ENCODE data around the gene CSNK2A1.
"Not testable (repeated sequence)": the region's sequence is repeated elsewhere in the genome, so short reads cannot be mapped to it uniquely, and the experiment has no call there.

CSNK2A1 gene

DNA sequence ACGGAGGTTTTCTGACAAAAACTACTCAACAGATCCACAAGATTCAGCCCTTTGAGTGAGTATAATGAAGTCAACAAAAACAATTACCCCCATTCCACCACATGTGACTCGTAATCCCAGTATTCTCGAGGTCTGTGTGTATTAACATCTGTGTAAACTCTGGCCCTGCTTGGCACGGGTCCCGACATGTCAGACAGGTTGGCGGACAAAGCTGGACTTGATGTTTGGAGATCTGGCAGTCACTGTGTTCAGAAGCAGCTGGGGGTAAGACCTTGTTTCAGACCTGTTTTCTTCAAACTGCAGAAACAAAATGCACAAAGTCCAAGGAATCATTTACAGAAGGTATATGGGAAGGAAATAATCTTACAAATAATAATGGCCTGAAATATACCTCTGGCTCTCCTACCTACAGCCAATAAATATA, 35.2 kb downstream of the CSNK2A1 start:
- H3K9ac ChIP-seq (ENCODE audit: low read length); H3K4me3 ChIP-seq (ENCODE audit: low read depth, low read length); H3K9me3 ChIP-seq (ENCODE audit: control insufficient read depth, insufficient read depth, low read depth, low read length); H3K27ac ChIP-seq (ENCODE audit: low read depth, low read length); H3K4me1 ChIP-seq (ENCODE audit: control insufficient read depth, insufficient read depth, low read length); H3K27me3 ChIP-seq (ENCODE audit: control insufficient read depth, insufficient read depth, low read length): not testable (repeated sequence)
- H3K36me3 ChIP-seq (ENCODE audit: control insufficient read depth, insufficient read depth, low read length) = peaks cover 58% of the 10 kb centered on the region

DNA sequence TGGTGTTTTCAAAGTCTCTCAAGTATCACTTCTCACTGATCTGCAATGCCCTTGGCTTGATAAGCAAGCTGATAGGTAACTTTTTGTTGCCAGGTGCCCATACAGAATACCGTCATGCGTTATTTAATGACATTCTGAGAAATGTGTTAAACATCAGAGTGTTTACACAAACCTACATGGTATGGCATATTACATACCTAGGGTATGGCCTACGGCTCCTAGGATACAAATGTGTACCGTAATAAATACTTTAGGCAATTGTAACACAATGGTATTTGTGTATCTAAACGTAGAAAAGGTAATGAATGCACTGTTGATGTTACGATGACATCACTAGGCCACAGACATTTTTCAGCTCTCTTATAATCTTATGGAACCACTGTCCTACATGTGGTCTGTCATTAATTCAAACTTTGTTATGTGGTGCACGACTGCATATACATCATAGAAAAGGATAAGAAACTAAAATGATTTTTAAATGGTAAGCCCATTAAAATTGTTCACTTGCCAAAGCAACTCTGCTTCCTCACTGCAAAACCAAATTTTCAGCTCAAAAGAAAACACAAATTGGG, 35.7 kb downstream of the CSNK2A1 start:
- Histone ChIP-seq H3K4me3 (ENCODE audit: low read depth, low read length) (no peak overlapping the region), H3K27ac (ENCODE audit: low read depth, low read length) (no peak overlapping the region), H3K4me1 (ENCODE audit: control insufficient read depth, insufficient read depth, low read length) (no peaks in the 10 kb centered on the region), H3K36me3 (ENCODE audit: control insufficient read depth, insufficient read depth, low read length) (peaks cover 63% of the 10 kb centered on the region), H3K27me3 (ENCODE audit: control insufficient read depth, insufficient read depth, low read length) (no peaks in the 10 kb centered on the region), H3K9me3 (ENCODE audit: control insufficient read depth, insufficient read depth, low read depth, low read length) (no peaks in the 10 kb centered on the region), H3K9ac (ENCODE audit: low read length) (no peak overlapping the region)

DNA sequence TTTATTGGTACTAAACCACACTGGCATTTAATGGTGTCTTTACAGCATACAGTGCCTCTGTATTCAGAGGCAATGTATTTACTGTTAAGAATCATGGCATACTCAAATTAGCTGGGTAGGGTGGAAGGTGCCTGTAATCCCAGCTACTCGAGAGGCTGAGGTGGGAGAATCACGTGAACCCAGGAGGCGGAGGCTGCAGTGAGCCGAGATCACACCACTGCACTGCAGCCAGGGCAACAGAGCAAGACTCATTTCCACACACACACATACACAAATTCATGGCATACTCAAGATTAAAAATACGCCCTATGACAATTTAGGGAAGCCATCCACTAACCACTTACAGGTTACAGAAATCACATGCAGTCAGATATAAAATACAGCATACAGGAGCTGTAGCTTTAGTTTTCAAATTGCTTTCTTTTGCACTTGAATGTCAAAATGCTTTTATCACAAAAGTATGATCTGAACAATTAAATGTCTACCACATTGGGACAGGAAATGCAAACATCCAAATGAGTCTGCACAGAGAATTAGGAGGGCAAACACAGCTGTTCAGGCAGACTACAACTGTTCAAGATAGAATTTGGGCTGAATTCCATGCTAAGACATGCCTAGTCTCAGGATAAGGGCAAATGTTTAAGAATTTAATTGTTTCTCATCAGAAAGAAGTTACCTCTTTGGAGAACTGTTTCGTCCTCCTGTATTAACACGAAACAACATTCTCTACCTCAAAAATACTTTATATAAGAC, 36.4 kb downstream of the CSNK2A1 start:
- no peak overlapping the region for H3K27ac ChIP-seq (ENCODE audit: low read depth, low read length)
- H3K9ac ChIP-seq (ENCODE audit: low read length) = no peak overlapping the region
- H3K9me3 ChIP-seq (ENCODE audit: control insufficient read depth, insufficient read depth, low read depth, low read length) = no peaks in the 10 kb centered on the region
- H3K27me3 ChIP-seq (ENCODE audit: control insufficient read depth, insufficient read depth, low read length) = no peaks in the 10 kb centered on the region
- peaks cover 70% of the 10 kb centered on the region for H3K36me3 ChIP-seq (ENCODE audit: control insufficient read depth, insufficient read depth, low read length)
- H3K4me3 ChIP-seq (ENCODE audit: low read depth, low read length) = no peak overlapping the region
- no peaks in the 10 kb centered on the region for H3K4me1 ChIP-seq (ENCODE audit: control insufficient read depth, insufficient read depth, low read length)

DNA sequence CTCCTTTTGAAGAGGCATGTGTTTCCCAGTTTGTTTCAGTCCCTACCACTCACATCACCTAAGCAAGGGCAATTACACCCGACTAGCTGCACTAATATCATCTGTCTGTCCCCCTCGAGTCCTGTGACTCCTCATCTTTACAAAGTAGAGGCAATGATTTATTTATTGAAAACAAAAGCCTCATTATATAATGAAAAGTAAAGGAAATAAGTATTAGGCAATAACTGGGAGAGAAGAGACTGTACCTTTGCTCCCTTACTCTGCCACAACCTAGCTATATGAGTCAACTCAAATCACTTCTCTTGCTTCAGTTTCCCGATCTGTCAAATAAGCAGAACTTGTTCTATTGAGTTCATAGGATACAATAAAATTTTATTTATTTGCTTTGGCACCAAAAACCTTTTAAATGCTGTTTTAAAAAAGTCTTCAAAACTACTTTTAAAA, 38.9 kb downstream of the CSNK2A1 start:
- Histone ChIP-seq H3K9ac (ENCODE audit: low read length) (no peak overlapping the region), H3K36me3 (ENCODE audit: control insufficient read depth, insufficient read depth, low read length) (peaks cover 82% of the 10 kb centered on the region), H3K27ac (ENCODE audit: low read depth, low read length) (no peak overlapping the region), H3K9me3 (ENCODE audit: control insufficient read depth, insufficient read depth, low read depth, low read length) (no peaks in the 10 kb centered on the region), H3K4me3 (ENCODE audit: low read depth, low read length) (no peak overlapping the region), H3K4me1 (ENCODE audit: control insufficient read depth, insufficient read depth, low read length) (no peaks in the 10 kb centered on the region), H3K27me3 (ENCODE audit: control insufficient read depth, insufficient read depth, low read length) (no peaks in the 10 kb centered on the region)

DNA sequence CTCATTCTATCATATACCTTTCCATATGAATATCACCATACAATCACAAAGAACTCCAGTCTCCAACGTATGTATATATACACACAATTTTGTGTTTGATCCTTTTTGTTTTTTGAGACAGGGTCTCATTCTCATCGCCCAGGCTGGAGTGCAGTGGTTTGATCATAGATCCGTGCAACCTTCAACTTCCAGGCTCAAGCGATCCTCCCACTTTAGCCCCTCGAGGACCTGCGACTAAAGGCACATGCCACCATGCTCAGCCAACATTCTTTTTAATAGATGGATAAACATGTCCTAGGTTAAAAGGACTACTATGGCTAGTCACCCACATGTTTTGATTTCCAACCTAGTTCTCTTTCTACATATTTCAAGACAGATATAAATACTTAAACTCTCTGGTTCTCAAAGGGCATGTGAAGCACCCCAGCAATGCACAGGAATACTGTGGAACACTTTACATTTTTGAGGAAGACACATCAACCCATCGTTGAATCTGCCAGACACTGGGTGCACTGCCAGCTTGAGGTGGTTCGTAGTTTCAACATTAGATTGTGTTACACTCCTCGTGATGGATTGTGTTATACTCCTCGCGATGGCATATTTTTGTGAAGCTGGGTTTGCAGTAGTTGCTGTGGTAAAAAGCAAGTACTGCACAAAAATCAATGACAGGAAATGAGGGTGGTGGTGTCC, 40.4 kb downstream of the CSNK2A1 start:
- no peak overlapping the region for H3K4me3 ChIP-seq (ENCODE audit: low read depth, low read length)
- H3K27me3 ChIP-seq (ENCODE audit: control insufficient read depth, insufficient read depth, low read length) = no peaks in the 10 kb centered on the region
- H3K9ac ChIP-seq (ENCODE audit: low read length) = no peak overlapping the region
- peaks cover 85% of the 10 kb centered on the region for H3K36me3 ChIP-seq (ENCODE audit: control insufficient read depth, insufficient read depth, low read length)
- H3K27ac ChIP-seq (ENCODE audit: low read depth, low read length) = no peak overlapping the region
- H3K4me1 ChIP-seq (ENCODE audit: control insufficient read depth, insufficient read depth, low read length) = no peaks in the 10 kb centered on the region
- no peaks in the 10 kb centered on the region for H3K9me3 ChIP-seq (ENCODE audit: control insufficient read depth, insufficient read depth, low read depth, low read length)

DNA sequence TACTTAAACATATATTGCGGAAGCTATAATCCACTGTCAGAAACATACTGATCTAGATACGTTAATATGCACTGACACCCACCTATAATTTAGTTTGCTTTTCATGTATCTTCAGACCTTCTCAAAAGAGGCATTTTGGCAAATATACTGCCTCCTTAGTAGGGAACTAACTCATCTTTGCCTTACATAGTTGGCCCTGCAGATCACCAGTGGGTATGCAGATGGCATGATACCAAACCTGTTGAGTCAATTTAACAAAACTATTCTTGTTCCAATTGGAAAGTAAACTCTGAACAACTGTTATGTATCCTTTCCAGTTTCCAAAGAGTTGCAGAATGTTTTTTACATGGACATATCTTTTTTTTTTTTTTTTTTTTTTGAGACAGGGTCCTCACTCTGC, 45.6 kb downstream of the CSNK2A1 start:
- Histone ChIP-seq H3K4me3 (ENCODE audit: low read depth, low read length) (no peak overlapping the region), H3K4me1 (ENCODE audit: control insufficient read depth, insufficient read depth, low read length) (no peaks in the 10 kb centered on the region), H3K27me3 (ENCODE audit: control insufficient read depth, insufficient read depth, low read length) (no peaks in the 10 kb centered on the region), H3K9me3 (ENCODE audit: control insufficient read depth, insufficient read depth, low read depth, low read length) (no peaks in the 10 kb centered on the region), H3K9ac (ENCODE audit: low read length) (no peak overlapping the region), H3K27ac (ENCODE audit: low read depth, low read length) (no peak overlapping the region), H3K36me3 (ENCODE audit: control insufficient read depth, insufficient read depth, low read length) (peaks cover 91% of the 10 kb centered on the region)

DNA sequence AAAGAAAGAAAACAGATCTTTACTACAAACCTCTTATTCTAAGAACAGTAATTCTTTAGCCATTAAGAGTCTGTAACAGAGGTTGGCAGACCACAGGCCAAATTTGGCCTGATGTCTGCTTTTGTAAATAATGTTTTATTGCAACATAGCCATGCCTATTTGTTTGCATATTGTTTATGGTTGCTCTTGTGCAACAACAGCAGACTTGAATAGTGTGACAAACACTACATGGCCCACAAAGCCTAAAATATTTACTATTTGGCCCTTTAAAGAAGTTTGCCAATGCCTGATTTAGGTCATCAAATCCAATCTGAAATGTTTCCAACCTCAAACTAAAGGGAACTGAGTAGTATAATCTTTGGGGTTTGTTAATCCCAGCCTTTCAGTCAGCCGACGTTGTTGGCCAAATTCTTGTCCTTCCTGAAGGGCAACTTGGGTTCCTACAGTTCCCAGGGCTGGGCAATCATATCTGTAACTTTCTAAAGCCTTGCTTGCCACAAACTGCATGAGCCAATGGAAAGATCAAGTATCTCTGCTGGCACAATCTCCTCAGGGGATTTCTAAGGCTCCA, 47.4 kb downstream of the CSNK2A1 start:
- H3K4me1 ChIP-seq (ENCODE audit: control insufficient read depth, insufficient read depth, low read length) = no peaks in the 10 kb centered on the region
- H3K9me3 ChIP-seq (ENCODE audit: control insufficient read depth, insufficient read depth, low read depth, low read length) = no peaks in the 10 kb centered on the region
- no peaks in the 10 kb centered on the region for H3K27me3 ChIP-seq (ENCODE audit: control insufficient read depth, insufficient read depth, low read length)
- peaks cover 92% of the 10 kb centered on the region for H3K36me3 ChIP-seq (ENCODE audit: control insufficient read depth, insufficient read depth, low read length)
- H3K4me3 ChIP-seq (ENCODE audit: low read depth, low read length) = no peak overlapping the region
- no peak overlapping the region for H3K9ac ChIP-seq (ENCODE audit: low read length)
- no peak overlapping the region for H3K27ac ChIP-seq (ENCODE audit: low read depth, low read length)

DNA sequence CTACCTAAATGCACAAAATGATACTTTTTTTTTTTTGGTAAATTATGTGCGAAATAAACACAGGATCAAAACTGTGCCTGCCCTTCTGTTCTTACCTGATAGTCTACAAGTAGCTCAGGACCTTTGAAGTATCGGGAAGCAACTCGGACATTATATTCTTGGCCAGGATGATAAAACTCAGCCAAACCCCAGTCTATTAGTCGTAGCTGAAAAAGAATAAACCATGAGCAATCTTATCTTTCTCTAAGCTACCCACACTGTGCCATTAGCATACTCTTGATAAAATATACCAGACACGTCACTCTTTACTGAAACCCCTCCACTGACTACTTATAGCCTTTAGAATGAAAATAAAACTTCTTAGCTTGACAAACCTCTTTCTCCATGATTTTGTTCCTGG, 51.4 kb downstream of the CSNK2A1 start:
- no peak overlapping the region for H3K4me3 ChIP-seq (ENCODE audit: low read depth, low read length)
- no peak overlapping the region for H3K27ac ChIP-seq (ENCODE audit: low read depth, low read length)
- no peaks in the 10 kb centered on the region for H3K27me3 ChIP-seq (ENCODE audit: control insufficient read depth, insufficient read depth, low read length)
- H3K36me3 ChIP-seq (ENCODE audit: control insufficient read depth, insufficient read depth, low read length) = peaks cover 92% of the 10 kb centered on the region
- H3K9ac ChIP-seq (ENCODE audit: low read length) = no peak overlapping the region
- no peaks in the 10 kb centered on the region for H3K4me1 ChIP-seq (ENCODE audit: control insufficient read depth, insufficient read depth, low read length)
- H3K9me3 ChIP-seq (ENCODE audit: control insufficient read depth, insufficient read depth, low read depth, low read length) = no peaks in the 10 kb centered on the region

DNA sequence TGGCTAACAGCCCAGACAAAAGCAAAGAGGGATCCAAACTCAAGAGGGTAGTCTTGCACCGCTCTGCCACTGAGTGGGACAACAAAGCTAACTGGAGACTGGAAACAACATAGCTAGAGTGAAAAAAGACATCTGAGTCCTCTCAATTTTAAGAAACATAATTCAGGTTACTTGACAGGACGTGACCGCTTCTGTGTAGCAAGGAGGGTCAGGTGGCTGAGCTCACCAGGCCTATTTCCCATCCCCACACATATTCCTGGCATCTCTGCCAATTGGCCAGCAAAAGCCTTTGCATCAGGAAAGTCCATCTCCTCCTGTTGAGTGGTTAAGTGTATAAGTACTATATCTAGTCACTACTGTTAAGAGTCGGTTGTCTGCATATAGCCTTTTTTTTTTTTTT, 55.9 kb downstream of the CSNK2A1 start:
- Histone ChIP-seq H3K4me1 (ENCODE audit: control insufficient read depth, insufficient read depth, low read length) (no peaks in the 10 kb centered on the region), H3K4me3 (ENCODE audit: low read depth, low read length) (no peak overlapping the region), H3K36me3 (ENCODE audit: control insufficient read depth, insufficient read depth, low read length) (peaks cover 95% of the 10 kb centered on the region), H3K27me3 (ENCODE audit: control insufficient read depth, insufficient read depth, low read length) (no peaks in the 10 kb centered on the region), H3K9me3 (ENCODE audit: control insufficient read depth, insufficient read depth, low read depth, low read length) (no peaks in the 10 kb centered on the region), H3K9ac (ENCODE audit: low read length) (no peak overlapping the region), H3K27ac (ENCODE audit: low read depth, low read length) (no peak overlapping the region)

DNA sequence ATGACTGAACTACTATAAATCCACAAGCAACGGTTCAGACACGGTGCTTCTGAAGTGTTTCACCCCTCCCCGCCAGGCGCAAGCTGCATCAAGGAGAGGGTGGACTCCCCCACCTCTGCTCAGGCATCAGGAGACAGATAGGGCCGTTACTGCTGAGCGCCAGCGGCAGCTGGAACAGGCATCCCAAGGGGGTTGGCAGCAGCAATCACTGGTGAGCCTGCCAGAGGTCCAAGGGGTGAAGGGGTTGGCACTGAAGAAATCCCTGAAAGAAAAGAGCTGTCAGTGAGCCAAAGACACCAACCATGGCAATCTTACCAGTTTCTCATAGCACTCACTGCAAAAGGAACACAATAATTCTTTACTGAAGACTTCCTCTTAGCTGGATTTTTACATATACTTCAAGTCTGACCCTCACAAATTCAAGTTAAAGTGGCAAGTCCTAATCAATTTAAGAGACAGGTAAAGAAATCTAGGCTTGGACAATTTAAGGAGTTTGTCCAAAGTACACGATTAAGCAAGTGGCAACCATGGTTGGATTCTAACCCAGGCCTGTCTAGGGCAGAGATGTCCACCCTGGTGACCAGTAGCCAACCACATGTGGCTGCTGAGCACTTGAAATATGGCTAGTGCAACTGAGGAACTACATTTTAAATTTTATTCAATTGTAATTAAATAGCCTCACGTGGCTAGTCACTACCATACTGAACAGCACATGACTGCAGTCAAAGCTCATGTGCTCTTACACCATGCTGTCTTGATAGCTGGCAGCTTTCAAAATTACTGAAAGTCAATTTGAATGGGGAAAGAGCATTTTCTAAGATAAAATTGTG, 59.6 kb downstream of the CSNK2A1 start:
- Histone ChIP-seq H3K27me3 (ENCODE audit: control insufficient read depth, insufficient read depth, low read length) (no peaks in the 10 kb centered on the region), H3K36me3 (ENCODE audit: control insufficient read depth, insufficient read depth, low read length) (peaks cover 98% of the 10 kb centered on the region), H3K9me3 (ENCODE audit: control insufficient read depth, insufficient read depth, low read depth, low read length) (no peaks in the 10 kb centered on the region), H3K4me1 (ENCODE audit: control insufficient read depth, insufficient read depth, low read length) (no peaks in the 10 kb centered on the region), H3K4me3 (ENCODE audit: low read depth, low read length) (no peak overlapping the region), H3K27ac (ENCODE audit: low read depth, low read length) (no peak overlapping the region), H3K9ac (ENCODE audit: low read length) (no peak overlapping the region)
